HepG2 (cell line): ENCODE results near the gene PIGZ. TPM values are rescaled to one million over a fixed set of nuclear protein-coding genes. Genes with fewer than 3 reads are reported as not detected.

Experiments
- CHCHD3 ChIP-seq: sonication (generic); formaldehyde crosslinking; IDR thresholded peaks from 2 replicates; pipeline ENCODE4 v1.8.0; 2022; ENCODE audit warnings: mild to moderate bottlenecking, missing genetic modification reagents, moderate library complexity
- DMAP1 ChIP-seq: IDR thresholded peaks from 2 replicates; pipeline ENCODE4 v1.6.1; 2016
- ERF ChIP-seq: IDR thresholded peaks from 2 replicates; pipeline ENCODE4 v1.6.1; 2018; ENCODE audit warnings: missing biosample characterization, missing genetic modification reagents
- FOXK1 ChIP-seq: sonication (generic); formaldehyde crosslinking; IDR thresholded peaks from 2 replicates; pipeline ENCODE4 v1.4.0; 2020; ENCODE audit warnings: low read depth, missing genetic modification reagents, borderline replicate concordance
- GABPB1 ChIP-seq: IDR thresholded peaks from 2 replicates; pipeline ENCODE4 v1.6.1; 2016; ENCODE audit warnings: mild to moderate bottlenecking, missing genetic modification reagents, moderate library complexity, missing compliant biosample characterization
- HMG20A ChIP-seq: IDR thresholded peaks from 2 replicates; pipeline ENCODE4 v1.6.1; 2016; ENCODE audit warnings: borderline replicate concordance
- HOXA5 ChIP-seq: sonication (generic); formaldehyde crosslinking; IDR thresholded peaks from 2 replicates; pipeline ENCODE4 v1.4.0; 2020; ENCODE audit warnings: missing genetic modification reagents
- JUNB ChIP-seq: sonication (generic); formaldehyde crosslinking; IDR thresholded peaks from 2 replicates; pipeline ENCODE4 v1.8.0; 2022; ENCODE audit warnings: missing genetic modification reagents, mild to moderate bottlenecking, borderline replicate concordance
- MAZ ChIP-seq, 2 experiments: sonication (generic) in 1 of 2; formaldehyde crosslinking in 1 of 2; IDR thresholded peaks; 2 replicates each; pipeline versions ENCODE4 v1.5.0 to v1.6.1; 2012 to 2020; ENCODE audit warnings: low read depth in 2 of 2, mild to moderate bottlenecking in 2 of 2, borderline replicate concordance in 1 of 2, improper control_type of control experiment in 1 of 2, low read length in 1 of 2, missing genetic modification reagents in 1 of 2, moderate library complexity in 1 of 2
- NFKB2 ChIP-seq: sonication (generic); formaldehyde crosslinking; IDR thresholded peaks from 2 replicates; pipeline ENCODE4 v1.4.0; 2020; ENCODE audit warnings: missing genetic modification reagents, borderline replicate concordance
- POLR2AphosphoS2 ChIP-seq: IDR thresholded peaks from 2 replicates; pipeline ENCODE4 v1.6.1; 2011; ENCODE audit warnings: low read depth, low read length, improper control_type of control experiment
- PTBP1 ChIP-seq: fragments of 200-400 bp; formaldehyde crosslinking; IDR thresholded peaks from 2 replicates; pipeline ENCODE4 v1.6.1; 2018; ENCODE audit warnings: low read length, low read depth; ENCODE audit not compliant: poor library complexity, severe bottlenecking
- SKI ChIP-seq: fragments of 450-650 bp; IDR thresholded peaks from one replicate; pipeline ENCODE4 v1.6.1; 2018; ENCODE audit warnings: mild to moderate bottlenecking; ENCODE audit not compliant: partially characterized antibody
- STAG1 ChIP-seq: sonication (generic); formaldehyde crosslinking; IDR thresholded peaks from 2 replicates; pipeline ENCODE4 v1.4.0; 2020; ENCODE audit warnings: missing genetic modification reagents
- ZKSCAN8 ChIP-seq: IDR thresholded peaks from 2 replicates; pipeline ENCODE4 v1.6.1; 2016; ENCODE audit warnings: borderline replicate concordance, missing genetic modification reagents, missing compliant biosample characterization
- ZNF616 ChIP-seq: sonication (generic); formaldehyde crosslinking; IDR thresholded peaks from 2 replicates; pipeline ENCODE4 v1.5.0; 2020; ENCODE audit warnings: low read depth, mild to moderate bottlenecking, missing genetic modification reagents
- ZNF83 ChIP-seq: sonication (generic); formaldehyde crosslinking; IDR thresholded peaks from 2 replicates; pipeline ENCODE4 v1.4.0; 2020; ENCODE audit warnings: missing genetic modification reagents, mild to moderate bottlenecking, borderline replicate concordance
- polyA plus RNA-seq, 8 experiments: library from polyadenylated mRNA; depleted of rRNA in 3 of 8; stranded (reverse) in 7 of 8; unstranded in 1 of 8; fragments of >200 nt; fragmentation: Illumina TruSeq in 4 of 8; extraction: Trizol in 4 of 8; gene quantifications; 2 replicates each; pipeline versions ENCODE4 v1.2.1 to v1.2.3, GENCODE V29; 2011 to 2016; ENCODE audit warnings: low read depth in 4 of 8, missing spikeins in 1 of 8, mixed read lengths in 1 of 8; ENCODE audit not compliant: insufficient read depth in 1 of 8
- total RNA-seq, 5 experiments: library from RNA; depleted of rRNA; stranded (reverse); fragments of >200 nt; fragmentation: Illumina TruSeq; extraction: Trizol; gene quantifications; 2 replicates each; pipeline ENCODE4 v1.2.3, GENCODE V29; 2016; ENCODE audit warnings: low read depth in 1 of 5
- TF ChIP-seq, protein P1 (sequence below): IDR thresholded peaks from 2 replicates; pipeline ENCODE4 v1.4.0; 2020; ENCODE audit warnings: mild to moderate bottlenecking, missing genetic modification reagents
- TF ChIP-seq, protein P2 (sequence below): sonication (generic); formaldehyde crosslinking; IDR thresholded peaks from 2 replicates; pipeline ENCODE4 v1.9.0; 2021; ENCODE audit warnings: missing genetic modification reagents, borderline replicate concordance
- TF ChIP-seq, protein P3 (sequence below): sonication (generic); formaldehyde crosslinking; IDR thresholded peaks from 2 replicates; pipeline ENCODE4 v1.4.0; 2020; ENCODE audit warnings: missing genetic modification reagents

The PIGZ gene
- total and polyA plus RNA-seq, 2 of the 13 experiments (the other 11 are each of a cell fraction or from before 2014, with no cell fraction given), result 4.7 to 60.5 TPM

DNA sequence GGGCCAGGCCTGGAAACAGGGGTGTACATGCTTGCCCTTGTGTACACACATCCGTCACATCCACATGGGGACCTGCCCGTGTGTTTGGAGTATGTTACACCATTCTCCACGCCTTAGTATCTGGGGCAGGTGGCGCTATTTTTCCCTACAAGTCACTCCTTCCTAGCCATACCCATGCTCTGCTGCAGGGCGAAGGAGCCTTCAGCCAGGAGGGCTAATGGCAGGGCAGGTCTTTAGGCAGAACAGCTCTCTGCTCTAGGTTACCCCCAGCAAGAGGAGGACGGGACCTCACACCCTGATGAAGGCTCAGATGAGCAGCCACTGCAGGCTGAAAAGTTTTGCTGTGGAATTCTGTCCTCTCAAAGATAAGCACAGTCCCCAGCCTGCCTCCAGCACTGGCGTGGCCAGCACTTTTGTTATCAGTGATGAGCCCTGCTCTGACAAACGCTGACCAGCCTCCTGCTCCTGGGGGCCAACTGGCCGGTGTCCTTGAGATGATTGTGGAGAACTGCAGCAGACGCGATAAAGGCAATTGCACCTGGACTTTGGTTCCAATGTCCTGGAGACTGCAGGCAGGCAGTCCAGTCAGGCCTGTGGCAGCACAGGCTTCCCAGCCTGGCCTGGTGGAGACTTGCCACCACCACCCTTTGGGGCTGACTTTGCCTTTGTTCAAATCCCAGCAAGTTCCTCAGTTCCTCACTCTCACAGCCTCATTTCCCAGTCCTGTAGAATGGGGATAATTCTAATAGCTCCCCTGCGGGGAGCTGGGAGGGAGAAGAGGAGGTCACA is 19.8 kb upstream of the PIGZ start (continued):
- TF ChIP-seq, protein P1, sequence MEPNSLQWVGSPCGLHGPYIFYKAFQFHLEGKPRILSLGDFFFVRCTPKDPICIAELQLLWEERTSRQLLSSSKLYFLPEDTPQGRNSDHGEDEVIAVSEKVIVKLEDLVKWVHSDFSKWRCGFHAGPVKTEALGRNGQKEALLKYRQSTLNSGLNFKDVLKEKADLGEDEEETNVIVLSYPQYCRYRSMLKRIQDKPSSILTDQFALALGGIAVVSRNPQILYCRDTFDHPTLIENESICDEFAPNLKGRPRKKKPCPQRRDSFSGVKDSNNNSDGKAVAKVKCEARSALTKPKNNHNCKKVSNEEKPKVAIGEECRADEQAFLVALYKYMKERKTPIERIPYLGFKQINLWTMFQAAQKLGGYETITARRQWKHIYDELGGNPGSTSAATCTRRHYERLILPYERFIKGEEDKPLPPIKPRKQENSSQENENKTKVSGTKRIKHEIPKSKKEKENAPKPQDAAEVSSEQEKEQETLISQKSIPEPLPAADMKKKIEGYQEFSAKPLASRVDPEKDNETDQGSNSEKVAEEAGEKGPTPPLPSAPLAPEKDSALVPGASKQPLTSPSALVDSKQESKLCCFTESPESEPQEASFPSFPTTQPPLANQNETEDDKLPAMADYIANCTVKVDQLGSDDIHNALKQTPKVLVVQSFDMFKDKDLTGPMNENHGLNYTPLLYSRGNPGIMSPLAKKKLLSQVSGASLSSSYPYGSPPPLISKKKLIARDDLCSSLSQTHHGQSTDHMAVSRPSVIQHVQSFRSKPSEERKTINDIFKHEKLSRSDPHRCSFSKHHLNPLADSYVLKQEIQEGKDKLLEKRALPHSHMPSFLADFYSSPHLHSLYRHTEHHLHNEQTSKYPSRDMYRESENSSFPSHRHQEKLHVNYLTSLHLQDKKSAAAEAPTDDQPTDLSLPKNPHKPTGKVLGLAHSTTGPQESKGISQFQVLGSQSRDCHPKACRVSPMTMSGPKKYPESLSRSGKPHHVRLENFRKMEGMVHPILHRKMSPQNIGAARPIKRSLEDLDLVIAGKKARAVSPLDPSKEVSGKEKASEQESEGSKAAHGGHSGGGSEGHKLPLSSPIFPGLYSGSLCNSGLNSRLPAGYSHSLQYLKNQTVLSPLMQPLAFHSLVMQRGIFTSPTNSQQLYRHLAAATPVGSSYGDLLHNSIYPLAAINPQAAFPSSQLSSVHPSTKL, result peak; percentile 84
- TF ChIP-seq CHCHD3 (CRISPR knock-in tag), result no peak
- peak; percentile 14 for TF ChIP-seq SKI
- peak; percentile 48; the same call in 1 of the 2 replicates for TF ChIP-seq MAZ (IDR thresholded peaks at IDR 0.05; ENCODE audit: borderline replicate concordance, low read depth, low read length)
- TF ChIP-seq MAZ (CRISPR knock-in tag; IDR thresholded peaks at IDR 0.05; ENCODE audit: low read depth), result no peak; the same call in 1 of the 2 replicates
- TF ChIP-seq FOXK1, result peak; percentile 15; the same call in 1 of the 2 replicates
- TF ChIP-seq, protein P2, sequence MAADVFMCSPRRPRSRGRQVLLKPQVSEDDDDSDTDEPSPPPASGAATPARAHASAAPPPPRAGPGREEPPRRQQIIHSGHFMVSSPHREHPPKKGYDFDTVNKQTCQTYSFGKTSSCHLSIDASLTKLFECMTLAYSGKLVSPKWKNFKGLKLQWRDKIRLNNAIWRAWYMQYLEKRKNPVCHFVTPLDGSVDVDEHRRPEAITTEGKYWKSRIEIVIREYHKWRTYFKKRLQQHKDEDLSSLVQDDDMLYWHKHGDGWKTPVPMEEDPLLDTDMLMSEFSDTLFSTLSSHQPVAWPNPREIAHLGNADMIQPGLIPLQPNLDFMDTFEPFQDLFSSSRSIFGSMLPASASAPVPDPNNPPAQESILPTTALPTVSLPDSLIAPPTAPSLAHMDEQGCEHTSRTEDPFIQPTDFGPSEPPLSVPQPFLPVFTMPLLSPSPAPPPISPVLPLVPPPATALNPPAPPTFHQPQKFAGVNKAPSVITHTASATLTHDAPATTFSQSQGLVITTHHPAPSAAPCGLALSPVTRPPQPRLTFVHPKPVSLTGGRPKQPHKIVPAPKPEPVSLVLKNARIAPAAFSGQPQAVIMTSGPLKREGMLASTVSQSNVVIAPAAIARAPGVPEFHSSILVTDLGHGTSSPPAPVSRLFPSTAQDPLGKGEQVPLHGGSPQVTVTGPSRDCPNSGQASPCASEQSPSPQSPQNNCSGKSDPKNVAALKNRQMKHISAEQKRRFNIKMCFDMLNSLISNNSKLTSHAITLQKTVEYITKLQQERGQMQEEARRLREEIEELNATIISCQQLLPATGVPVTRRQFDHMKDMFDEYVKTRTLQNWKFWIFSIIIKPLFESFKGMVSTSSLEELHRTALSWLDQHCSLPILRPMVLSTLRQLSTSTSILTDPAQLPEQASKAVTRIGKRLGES, result no peak; the same call in 1 of the 2 replicates
- peak; percentile 24 for TF ChIP-seq STAG1
- 0 out of 2 replicates have a peak, but pooled peaks have one; percentile 18 for TF ChIP-seq DMAP1 (CRISPR knock-in tag)
- peak; percentile 14; the same call in 1 of the 2 replicates for TF ChIP-seq GABPB1 (CRISPR knock-in tag)
- TF ChIP-seq HMG20A (CRISPR knock-in tag), result peak; percentile 40; the same call in 1 of the 2 replicates
- TF ChIP-seq ZKSCAN8 (CRISPR knock-in tag), result peak; percentile 64; the same call in 1 of the 2 replicates
- TF ChIP-seq NFKB2 (CRISPR knock-in tag), result peak; percentile 56; the same call in 1 of the 2 replicates
- TF ChIP-seq, protein P3, sequence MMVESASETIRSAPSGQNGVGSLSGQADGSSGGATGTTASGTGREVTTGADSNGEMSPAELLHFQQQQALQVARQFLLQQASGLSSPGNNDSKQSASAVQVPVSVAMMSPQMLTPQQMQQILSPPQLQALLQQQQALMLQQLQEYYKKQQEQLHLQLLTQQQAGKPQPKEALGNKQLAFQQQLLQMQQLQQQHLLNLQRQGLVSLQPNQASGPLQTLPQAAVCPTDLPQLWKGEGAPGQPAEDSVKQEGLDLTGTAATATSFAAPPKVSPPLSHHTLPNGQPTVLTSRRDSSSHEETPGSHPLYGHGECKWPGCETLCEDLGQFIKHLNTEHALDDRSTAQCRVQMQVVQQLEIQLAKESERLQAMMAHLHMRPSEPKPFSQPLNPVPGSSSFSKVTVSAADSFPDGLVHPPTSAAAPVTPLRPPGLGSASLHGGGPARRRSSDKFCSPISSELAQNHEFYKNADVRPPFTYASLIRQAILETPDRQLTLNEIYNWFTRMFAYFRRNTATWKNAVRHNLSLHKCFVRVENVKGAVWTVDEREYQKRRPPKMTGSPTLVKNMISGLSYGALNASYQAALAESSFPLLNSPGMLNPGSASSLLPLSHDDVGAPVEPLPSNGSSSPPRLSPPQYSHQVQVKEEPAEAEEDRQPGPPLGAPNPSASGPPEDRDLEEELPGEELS, result peak; percentile 67
- no peak for TF ChIP-seq ERF (CRISPR knock-in tag)
- no peak for TF ChIP-seq POLR2AphosphoS2
- peak; percentile 56; the same call in 1 of the 2 replicates for TF ChIP-seq HOXA5 (CRISPR knock-in tag)
- no peak for TF ChIP-seq JUNB (CRISPR knock-in tag)
- 0 out of 2 replicates have a peak, but pooled peaks have one; percentile 17 for TF ChIP-seq ZNF83 (CRISPR knock-in tag)
- TF ChIP-seq PTBP1, result no peak
- peak; percentile 73; the same call in 1 of the 2 replicates for TF ChIP-seq ZNF616
